Skin epidermis (tissue), 12 donors: ENCODE measurements around the gene FAM161A.

Source experiments
- H3K27ac ChIP-seq, 21 experiments: fragments of 200-600 bp; sonication (generic) in 11 of 21; one replicate each; pipeline ENCODE4 v1.5.0; 2020; ENCODE audit warnings: mild to moderate bottlenecking in 3 of 21, inconsistent platforms in 2 of 21, moderate library complexity in 2 of 21
- H3K4me3 ChIP-seq, 7 experiments: fragments of 200-600 bp; sonication (generic) in 2 of 7; one replicate each; pipeline ENCODE4 v1.5.0; 2020; ENCODE audit warnings: inconsistent platforms in 2 of 7, mild to moderate bottlenecking in 2 of 7, moderate library complexity in 1 of 7

FAM161A gene

GRCh38 chr2:61789807-61790602 is 63.9 kb downstream of the FAM161A start:
- Histone ChIP-seq H3K27ac (no peak overlapping the region), H3K4me3 (no peak overlapping the region)

GRCh38 chr2:61787941-61788563 is 65.8 kb downstream of the FAM161A start:
- H3K27ac ChIP-seq, result no peak overlapping the region
- H3K4me3 ChIP-seq, result no peak overlapping the region

GRCh38 chr2:61786876-61787275 is 67.0 kb downstream of the FAM161A start:
- Histone ChIP-seq H3K27ac (no peak overlapping the region), H3K4me3 (no peak overlapping the region)

GRCh38 chr2:61785583-61785982 is 68.3 kb downstream of the FAM161A start:
- no peak overlapping the region for H3K27ac ChIP-seq
- H3K4me3 ChIP-seq, result no peak overlapping the region

- Histone ChIP-seq H3K4me3 (no peak overlapping the region), H3K27ac (no peak overlapping the region)
These were observed 69.2 kb downstream of the FAM161A start for GRCh38 chr2:61784643-61785042.

- H3K27ac ChIP-seq, result peak overlapping the region in 1 of 21 experiments; percentile 30
These were observed 77.8 kb downstream of the FAM161A start for GRCh38 chr2:61775956-61776570.

More at GRCh38 chr2:61775956-61776570, 77.8 kb downstream of the FAM161A start:
- H3K4me3 ChIP-seq, result no peak overlapping the region
